ENCODE measurements around the gene FSTL5. TPM values are rescaled to one million over a fixed set of nuclear protein-coding genes. Genes with fewer than 3 reads are reported as not detected.
A peak's percentile ranks its signal among the peaks of the same experiment; 100 is the strongest.
"Not testable (repeated sequence)": the region's sequence is repeated elsewhere in the genome, so short reads cannot be mapped to it uniquely, and the experiment has no call there.

Gene FSTL5
- polyA plus RNA-seq (2013, experiment 1 of 2): 0.08 TPM
- 0.08 TPM for polyA plus RNA-seq (2013, experiment 2 of 2)

- no peak within 1 kb of the TSS for H2AK5ac ChIP-seq (ENCODE audit: low read length, severe bottlenecking)
- H3K27ac ChIP-seq (ENCODE audit: low read length, poor library complexity, severe bottlenecking): peak within 1 kb of the TSS; percentile 9
- H3K4me2 ChIP-seq (ENCODE audit: low read length, poor library complexity, severe bottlenecking): peak within 1 kb of the TSS; percentile 76
- peaks cover 0 to 20% of the 10 kb centered on the region in 2 experiments for H3K27me3 ChIP-seq (ENCODE audit: control insufficient read depth in 1 of 2, insufficient read depth in 1 of 2, low read length in 2 of 2)
- no peaks in the 10 kb centered on the region for H3K36me3 ChIP-seq (ENCODE audit: control insufficient read depth in 1 of 2, insufficient read depth in 2 of 2, low read depth in 1 of 2, low read length in 2 of 2)
- no peak within 1 kb of the TSS for H2BK12ac ChIP-seq (ENCODE audit: low read length in 2 of 2)
- H3K18ac ChIP-seq (ENCODE audit: low read depth in 1 of 2, low read length in 2 of 2): peak within 1 kb of the TSS in 1 of 2 experiments; percentile 86
- no peaks in the 10 kb centered on the region for H3K9me3 ChIP-seq (ENCODE audit: control insufficient read depth, low read length)
- peak within 1 kb of the TSS; percentile 66 to 74 for H3K4me3 ChIP-seq (ENCODE audit: insufficient read depth in 1 of 2, low read depth in 1 of 2, low read length in 2 of 2)
- under 1% methylated on average over 28 of the region's 39 CpGs for WGBS
- no peak within 1 kb of the TSS for H2BK15ac ChIP-seq (ENCODE audit: low read depth, poor library complexity, severe bottlenecking)
- H3K14ac ChIP-seq (ENCODE audit: low read length in 2 of 2): no peak within 1 kb of the TSS
- no peak within 1 kb of the TSS for H2BK120ac ChIP-seq (ENCODE audit: low read depth, low read length)
- peak within 1 kb of the TSS; percentile 7 for H2AFZ ChIP-seq (ENCODE audit: low read depth, low read length)
- no peak within 1 kb of the TSS for H3K23ac ChIP-seq (ENCODE audit: low read length in 2 of 2)
- no peak within 1 kb of the TSS for H2BK5ac ChIP-seq (ENCODE audit: low read depth, low read length, poor library complexity, severe bottlenecking)
- no peak within 1 kb of the TSS for H4K91ac ChIP-seq (ENCODE audit: low read length)
- peaks cover 3% of the 10 kb centered on the region for H3K4me1 ChIP-seq (ENCODE audit: control insufficient read depth, insufficient read depth, low read depth, low read length)
- DNase-seq: peak; percentile 84
- no peak within 1 kb of the TSS for H3K4ac ChIP-seq (ENCODE audit: low read depth in 1 of 2, low read length in 2 of 2)
- H4K8ac ChIP-seq (ENCODE audit: low read length): peak within 1 kb of the TSS; percentile 40
- H3K9ac ChIP-seq (ENCODE audit: low read length): no peak within 1 kb of the TSS
- H3K79me1 ChIP-seq (replicated peaks; ENCODE audit: low read length, poor library complexity, severe bottlenecking): no peaks in the 10 kb centered on the region
Observed at GRCh38 chr4:162163892-162164759, at the start of gene FSTL5. TSS of gene FSTL5 (minus strand) at chr4:162164000. CDS start at chr4:162111396, 52,604 bp downstream.

GRCh38 chr4:162209706-162210105, 45.9 kb upstream of the FSTL5 start:
- Histone ChIP-seq H2BK15ac (ENCODE audit: low read depth, poor library complexity, severe bottlenecking) (no peak overlapping the region), H3K4me1 (ENCODE audit: control insufficient read depth, insufficient read depth, low read depth, low read length) (no peaks in the 10 kb centered on the region)
- WGBS: no CpG with 5 or more reads among the region's 2 CpGs

GRCh38 chr4:162203478-162203877, 39.7 kb upstream of the FSTL5 start:
- H2BK15ac ChIP-seq (ENCODE audit: low read depth, poor library complexity, severe bottlenecking); DNase-seq; H3K4me2 ChIP-seq (ENCODE audit: low read length, poor library complexity, severe bottlenecking); H2AK5ac ChIP-seq (ENCODE audit: low read length, severe bottlenecking); H2BK5ac ChIP-seq (ENCODE audit: low read depth, low read length, poor library complexity, severe bottlenecking); H3K36me3 ChIP-seq (ENCODE audit: control insufficient read depth in 1 of 2, insufficient read depth in 2 of 2, low read depth in 1 of 2, low read length in 2 of 2); H4K91ac ChIP-seq (ENCODE audit: low read length); H2BK12ac ChIP-seq (ENCODE audit: low read length in 2 of 2); H3K4ac ChIP-seq (ENCODE audit: low read depth in 1 of 2, low read length in 2 of 2); H3K9me3 ChIP-seq (ENCODE audit: control insufficient read depth, low read length); H3K23ac ChIP-seq (ENCODE audit: low read length in 2 of 2); H3K27ac ChIP-seq (ENCODE audit: low read length, poor library complexity, severe bottlenecking); H3K27me3 ChIP-seq (ENCODE audit: control insufficient read depth in 1 of 2, insufficient read depth in 1 of 2, low read length in 2 of 2); H3K18ac ChIP-seq (ENCODE audit: low read depth in 1 of 2, low read length in 2 of 2); H2BK120ac ChIP-seq (ENCODE audit: low read depth, low read length); H3K4me1 ChIP-seq (ENCODE audit: control insufficient read depth, insufficient read depth, low read depth, low read length); H3K9ac ChIP-seq (ENCODE audit: low read length); H2AFZ ChIP-seq (ENCODE audit: low read depth, low read length); H3K14ac ChIP-seq (ENCODE audit: low read length in 2 of 2); H3K79me1 ChIP-seq (replicated peaks; ENCODE audit: low read length, poor library complexity, severe bottlenecking); H4K8ac ChIP-seq (ENCODE audit: low read length); H3K4me3 ChIP-seq (ENCODE audit: insufficient read depth in 1 of 2, low read depth in 1 of 2, low read length in 2 of 2): not testable (repeated sequence)
- 97% methylated on average over 29 of the region's 32 CpGs for WGBS

More at GRCh38 chr4:162209706-162210105, 45.9 kb upstream of the FSTL5 start:
- no peak overlapping the region for H3K23ac ChIP-seq (ENCODE audit: low read length in 2 of 2)
- no peak overlapping the region for H3K27ac ChIP-seq (ENCODE audit: low read length, poor library complexity, severe bottlenecking)
- no peak overlapping the region for H2BK12ac ChIP-seq (ENCODE audit: low read length in 2 of 2)
- H3K4me3 ChIP-seq (ENCODE audit: insufficient read depth in 1 of 2, low read depth in 1 of 2, low read length in 2 of 2): no peak overlapping the region
- H2AFZ ChIP-seq (ENCODE audit: low read depth, low read length): no peak overlapping the region
- no peaks in the 10 kb centered on the region for H3K36me3 ChIP-seq (ENCODE audit: control insufficient read depth in 1 of 2, insufficient read depth in 2 of 2, low read depth in 1 of 2, low read length in 2 of 2)
- no peak overlapping the region for H2BK120ac ChIP-seq (ENCODE audit: low read depth, low read length)
- H3K27me3 ChIP-seq (ENCODE audit: control insufficient read depth in 1 of 2, insufficient read depth in 1 of 2, low read length in 2 of 2): no peaks in the 10 kb centered on the region
- H4K91ac ChIP-seq (ENCODE audit: low read length): no peak overlapping the region
- no peak overlapping the region for H2AK5ac ChIP-seq (ENCODE audit: low read length, severe bottlenecking)
- H3K79me1 ChIP-seq (replicated peaks; ENCODE audit: low read length, poor library complexity, severe bottlenecking): no peaks in the 10 kb centered on the region
- H2BK5ac ChIP-seq (ENCODE audit: low read depth, low read length, poor library complexity, severe bottlenecking): no peak overlapping the region
- H3K14ac ChIP-seq (ENCODE audit: low read length in 2 of 2): no peak overlapping the region
- H3K4ac ChIP-seq (ENCODE audit: low read depth in 1 of 2, low read length in 2 of 2): no peak overlapping the region
- no peak overlapping the region for H3K18ac ChIP-seq (ENCODE audit: low read depth in 1 of 2, low read length in 2 of 2)
- DNase-seq: no peak
- no peak overlapping the region for H3K4me2 ChIP-seq (ENCODE audit: low read length, poor library complexity, severe bottlenecking)
- no peak overlapping the region for H3K9ac ChIP-seq (ENCODE audit: low read length)
- peaks cover 8% of the 10 kb centered on the region for H3K9me3 ChIP-seq (ENCODE audit: control insufficient read depth, low read length)
- H4K8ac ChIP-seq (ENCODE audit: low read length): no peak overlapping the region

GRCh38 chr4:162201673-162202072, 37.9 kb upstream of the FSTL5 start:
- H3K36me3 ChIP-seq (ENCODE audit: control insufficient read depth in 1 of 2, insufficient read depth in 2 of 2, low read depth in 1 of 2, low read length in 2 of 2): no peaks in the 10 kb centered on the region
- no peak overlapping the region for H3K4ac ChIP-seq (ENCODE audit: low read depth in 1 of 2, low read length in 2 of 2)
- H2AK5ac ChIP-seq (ENCODE audit: low read length, severe bottlenecking): no peak overlapping the region
- H3K9ac ChIP-seq (ENCODE audit: low read length): no peak overlapping the region
- H3K4me1 ChIP-seq (ENCODE audit: control insufficient read depth, insufficient read depth, low read depth, low read length): no peaks in the 10 kb centered on the region
- H4K91ac ChIP-seq (ENCODE audit: low read length): no peak overlapping the region
- H3K9me3 ChIP-seq (ENCODE audit: control insufficient read depth, low read length): peaks cover 8% of the 10 kb centered on the region
- no peak overlapping the region for H2BK5ac ChIP-seq (ENCODE audit: low read depth, low read length, poor library complexity, severe bottlenecking)
- H3K4me2 ChIP-seq (ENCODE audit: low read length, poor library complexity, severe bottlenecking): no peak overlapping the region
- DNase-seq: peak; percentile 8
- H3K79me1 ChIP-seq (replicated peaks; ENCODE audit: low read length, poor library complexity, severe bottlenecking): no peaks in the 10 kb centered on the region
- no peak overlapping the region for H3K14ac ChIP-seq (ENCODE audit: low read length in 2 of 2)
- H4K8ac ChIP-seq (ENCODE audit: low read length): no peak overlapping the region
- H3K18ac ChIP-seq (ENCODE audit: low read depth in 1 of 2, low read length in 2 of 2): no peak overlapping the region
- H2BK15ac ChIP-seq (ENCODE audit: low read depth, poor library complexity, severe bottlenecking): no peak overlapping the region
- no peaks in the 10 kb centered on the region for H3K27me3 ChIP-seq (ENCODE audit: control insufficient read depth in 1 of 2, insufficient read depth in 1 of 2, low read length in 2 of 2)
- no peak overlapping the region for H3K4me3 ChIP-seq (ENCODE audit: insufficient read depth in 1 of 2, low read depth in 1 of 2, low read length in 2 of 2)
- no peak overlapping the region for H3K23ac ChIP-seq (ENCODE audit: low read length in 2 of 2)
- H2AFZ ChIP-seq (ENCODE audit: low read depth, low read length): no peak overlapping the region
- 58% methylated on average over 1 of the region's 2 CpGs for WGBS
- H2BK120ac ChIP-seq (ENCODE audit: low read depth, low read length): no peak overlapping the region
- no peak overlapping the region for H3K27ac ChIP-seq (ENCODE audit: low read length, poor library complexity, severe bottlenecking)
- no peak overlapping the region for H2BK12ac ChIP-seq (ENCODE audit: low read length in 2 of 2)
